IPS-18a (cell line): Measurements from ENCODE around the gene PSMB10.
A peak's percentile ranks its signal among the peaks of the same experiment; 100 is the strongest.

ENCODE experiments used
- H3K27ac ChIP-seq: one replicate; pipeline ENCODE4 v1.5.1; 2013; ENCODE audit warnings: low read length
- H3K27me3 ChIP-seq: one replicate; pipeline ENCODE4 v1.6.1; 2013; ENCODE audit warnings: mild to moderate bottlenecking, low read length; ENCODE audit not compliant: control insufficient read depth, insufficient read depth
- H3K36me3 ChIP-seq: one replicate; pipeline ENCODE4 v1.6.1; 2013; ENCODE audit warnings: low read depth, low read length; ENCODE audit not compliant: control insufficient read depth
- H3K4me1 ChIP-seq: one replicate; pipeline ENCODE4 v1.6.1; 2013; ENCODE audit warnings: low read depth, low read length; ENCODE audit not compliant: control insufficient read depth
- H3K4me3 ChIP-seq: one replicate; pipeline ENCODE4 v1.5.1; 2013; ENCODE audit warnings: low read length
- H3K9ac ChIP-seq: one replicate; pipeline ENCODE4 v1.6.1; 2013; ENCODE audit warnings: mild to moderate bottlenecking, low read length, moderate library complexity
- H3K9me3 ChIP-seq: one replicate; pipeline ENCODE4 v1.6.1; 2013; ENCODE audit warnings: low read depth, low read length; ENCODE audit not compliant: control insufficient read depth

PSMB10 gene

DNA sequence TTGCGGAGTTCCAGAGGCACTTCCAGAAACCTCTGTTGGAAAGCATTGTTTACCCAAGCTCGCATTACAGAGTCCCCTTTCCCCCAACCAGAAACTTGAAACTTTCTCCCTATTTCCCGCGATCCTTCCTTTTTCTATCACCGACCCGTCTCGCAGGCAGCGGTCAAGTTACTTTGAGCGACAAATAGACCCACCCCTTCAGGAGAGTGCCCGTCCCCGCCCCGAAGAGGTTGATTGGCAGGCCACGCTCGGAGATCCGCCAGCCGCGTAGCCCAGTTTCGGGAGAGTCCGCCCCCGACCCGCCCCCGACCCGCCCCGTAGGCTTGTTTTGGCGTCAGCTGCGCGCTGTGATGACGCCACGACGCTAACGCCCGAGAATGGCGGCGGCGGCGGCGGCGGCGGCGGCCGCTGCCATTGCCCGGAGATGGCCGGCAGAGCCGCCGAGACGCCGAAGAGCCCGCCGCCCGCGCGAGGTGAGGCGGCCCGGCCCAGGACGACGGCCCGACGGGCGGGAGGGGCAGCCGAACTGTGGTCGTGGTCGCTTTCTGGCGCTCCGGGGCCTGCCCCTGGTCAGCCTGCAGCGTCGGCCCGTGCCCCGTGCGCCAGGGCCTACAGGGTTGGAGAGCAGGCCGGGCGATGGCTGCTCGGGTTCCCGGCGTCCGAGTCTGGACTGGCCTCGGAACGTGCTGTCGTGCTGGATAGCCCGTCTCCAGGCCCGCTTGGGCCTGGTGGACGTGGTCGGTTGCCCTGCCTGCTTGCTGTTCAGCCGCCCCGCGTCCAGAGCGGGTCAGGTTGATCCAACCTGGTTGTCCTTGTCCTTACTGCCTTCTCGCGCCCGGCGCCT, 43.5 kb downstream of the PSMB10 start, which contains the start of gene PSKH1:
Gene PSKH1, plus strand, starts transcription at position 356 of the 844 bp plus-strand sequence. CDS start 15,496 bp downstream, outside the sequence.
- no peaks in the 10 kb centered on the region for H3K9me3 ChIP-seq
- peak within 1 kb of the TSS; percentile 95 for H3K4me3 ChIP-seq
- H3K27me3 ChIP-seq, result no peaks in the 10 kb centered on the region
- no peaks in the 10 kb centered on the region for H3K36me3 ChIP-seq
- peak within 1 kb of the TSS; percentile 79 for H3K27ac ChIP-seq
- peak within 1 kb of the TSS; percentile 94 for H3K9ac ChIP-seq
- H3K4me1 ChIP-seq, result peaks cover 9% of the 10 kb centered on the region

DNA sequence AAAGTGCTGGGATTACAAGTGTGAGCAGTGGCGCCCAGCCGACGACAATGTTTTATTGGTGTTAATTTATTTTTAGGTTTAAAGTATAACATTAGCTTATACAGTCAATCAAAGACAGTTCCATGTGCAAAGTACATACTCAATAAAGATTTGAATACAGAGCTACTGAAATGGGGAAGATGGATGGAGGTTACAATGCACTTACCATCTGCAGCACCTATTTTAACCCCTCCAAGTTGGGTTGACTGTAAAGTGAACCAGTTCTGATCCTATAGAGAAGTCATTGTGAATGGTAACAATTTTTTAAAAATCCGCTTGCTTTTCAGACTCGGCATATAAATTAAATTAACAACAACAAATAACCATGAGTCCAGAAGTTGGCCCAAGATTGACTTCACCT, 44.3 kb downstream of the PSMB10 start:
- Histone ChIP-seq H3K4me3 (peak overlapping the region; percentile 65), H3K9ac (peak overlapping the region; percentile 65), H3K4me1 (peaks cover 9% of the 10 kb centered on the region), H3K36me3 (no peaks in the 10 kb centered on the region), H3K9me3 (no peaks in the 10 kb centered on the region), H3K27ac (peak overlapping the region; percentile 11), H3K27me3 (no peaks in the 10 kb centered on the region)

DNA sequence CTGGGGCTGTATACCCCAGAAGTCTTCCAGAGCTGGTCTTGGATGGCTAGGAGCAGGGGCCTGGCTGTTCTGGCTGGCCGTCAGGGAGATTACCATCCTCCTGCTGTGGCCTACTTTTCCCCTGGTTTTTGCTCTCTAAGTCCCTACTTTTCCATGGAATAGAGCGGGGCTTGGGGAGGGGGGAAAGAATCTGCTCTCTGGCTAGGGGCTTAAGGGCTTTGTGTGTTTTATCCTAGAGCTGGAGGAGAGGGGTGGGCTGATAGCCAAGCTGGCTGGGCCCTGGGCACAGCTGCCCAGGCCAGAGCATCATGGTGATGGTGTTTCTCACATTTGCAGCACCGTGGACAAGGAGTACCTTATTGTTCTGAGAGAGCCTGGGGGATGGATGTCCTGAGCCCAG, 48.3 kb downstream of the PSMB10 start:
- Histone ChIP-seq H3K36me3 (peaks cover under 1% of the 10 kb centered on the region), H3K4me1 (peaks cover 11% of the 10 kb centered on the region)

DNA sequence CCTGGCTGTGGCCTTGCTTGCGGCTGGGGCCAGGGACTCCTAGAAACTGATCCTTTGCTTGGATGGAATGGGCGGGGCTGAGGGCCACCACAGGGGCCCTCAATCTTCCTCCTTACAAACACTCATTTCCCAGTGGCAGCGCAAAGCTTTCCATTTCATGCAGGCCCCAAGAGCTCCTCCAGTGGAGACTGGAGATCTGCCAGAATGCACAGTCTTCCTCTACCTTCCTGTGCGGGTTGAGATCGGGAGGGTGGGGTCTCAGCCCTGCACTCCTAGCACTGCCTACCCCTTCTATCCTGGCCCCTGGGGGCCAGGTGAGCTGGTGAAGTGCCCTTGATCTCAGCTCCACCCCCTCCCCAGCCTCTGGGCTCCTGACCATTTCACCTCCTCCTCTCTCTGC, 50.3 kb downstream of the PSMB10 start:
- Histone ChIP-seq H3K4me1 (peaks cover 7% of the 10 kb centered on the region), H3K27me3 (no peaks in the 10 kb centered on the region), H3K4me3 (no peak overlapping the region), H3K9me3 (no peaks in the 10 kb centered on the region), H3K36me3 (peaks cover 20% of the 10 kb centered on the region), H3K27ac (no peak overlapping the region), H3K9ac (no peak overlapping the region)

More for the DNA sequence above, 48.3 kb downstream of the PSMB10 start:
- Histone ChIP-seq H3K27me3 (no peaks in the 10 kb centered on the region), H3K27ac (no peak overlapping the region), H3K4me3 (no peak overlapping the region), H3K9ac (no peak overlapping the region), H3K9me3 (no peaks in the 10 kb centered on the region)

DNA sequence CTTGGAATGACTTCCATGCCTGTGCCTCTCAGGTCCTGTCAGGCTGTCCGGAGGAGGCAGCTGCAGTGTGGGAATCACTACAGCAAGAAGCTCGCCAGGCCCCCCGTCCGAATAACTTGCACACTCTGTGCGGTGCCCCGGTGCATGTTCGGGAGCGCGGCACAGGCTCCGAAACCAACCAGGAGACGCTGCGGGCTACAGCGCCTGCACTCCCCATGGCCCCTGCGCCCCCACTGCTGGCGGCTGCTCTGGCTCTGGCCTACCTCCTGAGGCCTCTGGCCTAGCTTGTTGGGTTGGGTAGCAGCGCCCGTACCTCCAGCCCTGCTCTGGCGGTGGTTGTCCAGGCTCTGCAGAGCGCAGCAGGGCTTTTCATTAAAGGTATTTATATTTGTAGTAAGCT, 50.7 kb downstream of the PSMB10 start:
- Histone ChIP-seq H3K27ac (no peak overlapping the region), H3K4me3 (no peak overlapping the region)

DNA sequence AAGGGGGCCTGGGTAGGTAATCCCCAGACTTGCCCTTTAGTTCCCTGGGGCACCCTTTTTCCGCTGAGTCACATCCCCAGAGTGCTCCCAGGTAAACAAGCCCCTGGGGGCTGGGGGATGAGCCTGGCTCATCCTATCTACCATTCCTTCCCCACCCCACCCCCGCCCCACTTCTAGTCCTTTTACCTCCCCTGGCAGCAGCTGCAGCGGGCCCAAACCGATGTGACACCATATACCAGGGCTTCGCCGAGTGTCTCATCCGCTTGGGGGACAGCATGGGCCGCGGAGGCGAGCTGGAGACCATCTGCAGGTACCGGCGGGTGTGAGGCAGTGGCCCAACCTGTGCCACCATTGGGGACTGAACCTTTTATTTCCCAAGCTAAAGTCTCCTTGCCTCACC, 51.1 kb downstream of the PSMB10 start:
- Histone ChIP-seq H3K27me3 (no peaks in the 10 kb centered on the region), H3K9me3 (no peaks in the 10 kb centered on the region), H3K36me3 (peaks cover 28% of the 10 kb centered on the region), H3K4me1 (peaks cover 7% of the 10 kb centered on the region), H3K4me3 (no peak overlapping the region), H3K27ac (no peak overlapping the region), H3K9ac (no peak overlapping the region)

More for the DNA sequence above, 50.7 kb downstream of the PSMB10 start:
- no peak overlapping the region for H3K9ac ChIP-seq
- H3K36me3 ChIP-seq, result peaks cover 24% of the 10 kb centered on the region
- H3K4me1 ChIP-seq, result peaks cover 7% of the 10 kb centered on the region
- H3K27me3 ChIP-seq, result no peaks in the 10 kb centered on the region
- H3K9me3 ChIP-seq, result no peaks in the 10 kb centered on the region

DNA sequence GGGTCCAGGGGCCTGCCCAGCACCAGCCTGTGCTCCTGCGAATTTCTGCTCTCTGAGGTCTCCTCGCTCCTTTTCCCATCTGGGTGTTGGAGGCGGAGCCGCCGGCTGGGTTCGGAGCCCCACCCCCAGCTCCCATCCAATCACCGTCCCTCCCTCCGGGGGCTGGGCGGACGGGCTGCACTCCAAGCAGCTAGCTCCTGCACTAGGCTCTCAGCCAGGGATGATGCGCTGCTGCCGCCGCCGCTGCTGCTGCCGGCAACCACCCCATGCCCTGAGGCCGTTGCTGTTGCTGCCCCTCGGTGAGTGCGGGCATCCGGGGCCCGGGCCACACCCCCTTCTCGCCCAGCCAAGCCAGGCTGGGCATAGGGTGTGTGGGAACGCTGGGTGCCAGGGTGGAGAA, 52.0 kb downstream of the PSMB10 start, which contains the start of gene NRN1L:
Gene NRN1L, plus strand, starts transcription at position 202 of the 400 bp plus-strand sequence. Its CDS starts 19 bp downstream, at position 221.
- peak within 1 kb of the TSS; percentile 46 for H3K4me3 ChIP-seq
- H3K4me1 ChIP-seq, result peaks cover 7% of the 10 kb centered on the region
- H3K27me3 ChIP-seq, result no peaks in the 10 kb centered on the region
- peaks cover 34% of the 10 kb centered on the region for H3K36me3 ChIP-seq
- peak within 1 kb of the TSS; percentile 16 for H3K9ac ChIP-seq
- H3K27ac ChIP-seq, result no peak within 1 kb of the TSS
- no peaks in the 10 kb centered on the region for H3K9me3 ChIP-seq
